NCI-H146 treated with DMSO at 0.1 percent for 48 hours (cell line): ENCODE results near the gene GID8.
A peak's percentile ranks its signal among the peaks of the same experiment; 100 is the strongest.

ENCODE experiments used
- DNase-seq: peaks from one replicate; lab custom pipeline; 2025; ENCODE audit not compliant: unreplicated experiment; lab: John Stamatoyannopoulos, UW

GID8 gene

GRCh38 chr20:62982124-62983075 lies 44.5 kb downstream of the GID8 start:
- no peak for DNase-seq

GRCh38 chr20:62983210-62983609 lies 45.3 kb downstream of the GID8 start:
- DNase-seq: no peak

- DNase-seq: peak; percentile 51
Measured at GRCh38 chr20:62984666-62985443, 46.9 kb downstream of the GID8 start.

GRCh38 chr20:62985444-62985778 lies 47.5 kb downstream of the GID8 start:
- no peak for DNase-seq

- no peak for DNase-seq
Measured at GRCh38 chr20:62986257-62986800, 48.4 kb downstream of the GID8 start.

- DNase-seq: no peak
Measured at GRCh38 chr20:62987114-62987513, 49.2 kb downstream of the GID8 start.

- DNase-seq: no peak
Measured at GRCh38 chr20:62989201-62989601, 51.3 kb downstream of the GID8 start.

GRCh38 chr20:62990306-62990825 lies 52.4 kb downstream of the GID8 start:
- no peak for DNase-seq

- DNase-seq: no peak
Measured at GRCh38 chr20:62991196-62991807, 53.4 kb downstream of the GID8 start.

- DNase-seq: no peak
Measured at GRCh38 chr20:62991863-62992262, 53.9 kb downstream of the GID8 start.

- no peak for DNase-seq
Measured at GRCh38 chr20:62993856-62994494, 56.0 kb downstream of the GID8 start.

GRCh38 chr20:62994869-62995281 lies 56.9 kb downstream of the GID8 start:
- DNase-seq: no peak

GRCh38 chr20:62995481-62995880 lies 57.5 kb downstream of the GID8 start:
- DNase-seq: no peak

GRCh38 chr20:62995898-62996595 lies 58.1 kb downstream of the GID8 start:
- DNase-seq: no peak

- DNase-seq: no peak
Measured at GRCh38 chr20:62996596-62996982, 58.6 kb downstream of the GID8 start.

- no peak for DNase-seq
Measured at GRCh38 chr20:62997417-62998035, 59.6 kb downstream of the GID8 start.
